SH-SY5Y (cell line): ENCODE results near the gene DDX25.

Experiments used
- GATA2 ChIP-seq: IDR thresholded peaks from 2 replicates; pipeline ENCODE4 v1.6.1; 2011; ENCODE audit warnings: mild to moderate bottlenecking, low read depth, low read length
- GATA3 ChIP-seq: IDR thresholded peaks from 2 replicates; pipeline ENCODE4 v1.6.1; 2011; ENCODE audit warnings: low read depth, mild to moderate bottlenecking, low read length, moderate library complexity

Gene DDX25

DNA sequence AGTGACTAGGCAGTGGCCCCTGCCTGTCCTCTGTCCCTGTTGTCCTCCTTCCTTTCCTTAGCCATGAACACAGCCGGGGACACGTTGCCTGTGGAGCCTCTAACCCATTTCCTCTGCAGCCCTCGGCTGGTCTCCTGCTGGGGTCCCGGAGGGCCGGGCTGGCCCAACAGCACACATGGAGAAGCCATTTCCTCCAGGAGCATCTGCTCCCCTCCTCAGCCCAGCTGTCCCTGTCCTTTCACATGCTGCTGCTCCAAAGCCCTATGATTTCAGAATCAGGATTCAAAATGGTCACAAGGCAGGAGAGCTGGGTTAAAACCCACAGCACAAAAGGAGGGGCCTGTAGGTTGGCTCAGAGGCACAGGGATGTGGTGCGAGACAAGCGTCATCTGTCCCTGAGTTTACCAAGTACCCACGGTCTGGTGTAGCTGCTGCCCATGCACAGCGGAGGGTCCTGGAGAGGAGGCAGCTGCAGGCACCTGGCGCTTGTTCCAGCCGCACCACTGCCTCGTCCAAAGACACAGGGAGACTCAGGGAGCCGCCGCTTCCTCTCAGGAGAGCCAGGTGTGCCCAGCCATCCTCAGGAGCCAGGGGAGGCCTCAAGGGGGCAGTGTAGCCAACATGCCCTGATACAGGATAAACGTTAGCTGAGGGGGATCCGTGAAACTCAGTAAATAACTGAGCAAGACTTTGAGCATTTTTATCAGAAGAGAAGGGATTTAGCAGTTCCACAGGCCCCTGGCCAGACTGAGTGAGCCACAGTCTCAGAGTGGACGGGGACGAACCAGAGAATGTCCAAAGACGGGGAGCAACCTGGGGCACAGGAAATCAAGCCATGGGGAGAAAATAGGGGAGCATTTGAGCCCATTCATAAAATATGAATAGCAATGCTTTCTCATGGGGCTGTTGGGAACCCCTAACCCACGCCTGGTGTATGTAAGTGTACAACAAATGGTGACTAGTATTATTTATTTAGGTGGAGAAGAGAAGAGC lies 37.6 kb downstream of the DDX25 start:
- TF ChIP-seq GATA2 (no peak), GATA3 (no peak)

DNA sequence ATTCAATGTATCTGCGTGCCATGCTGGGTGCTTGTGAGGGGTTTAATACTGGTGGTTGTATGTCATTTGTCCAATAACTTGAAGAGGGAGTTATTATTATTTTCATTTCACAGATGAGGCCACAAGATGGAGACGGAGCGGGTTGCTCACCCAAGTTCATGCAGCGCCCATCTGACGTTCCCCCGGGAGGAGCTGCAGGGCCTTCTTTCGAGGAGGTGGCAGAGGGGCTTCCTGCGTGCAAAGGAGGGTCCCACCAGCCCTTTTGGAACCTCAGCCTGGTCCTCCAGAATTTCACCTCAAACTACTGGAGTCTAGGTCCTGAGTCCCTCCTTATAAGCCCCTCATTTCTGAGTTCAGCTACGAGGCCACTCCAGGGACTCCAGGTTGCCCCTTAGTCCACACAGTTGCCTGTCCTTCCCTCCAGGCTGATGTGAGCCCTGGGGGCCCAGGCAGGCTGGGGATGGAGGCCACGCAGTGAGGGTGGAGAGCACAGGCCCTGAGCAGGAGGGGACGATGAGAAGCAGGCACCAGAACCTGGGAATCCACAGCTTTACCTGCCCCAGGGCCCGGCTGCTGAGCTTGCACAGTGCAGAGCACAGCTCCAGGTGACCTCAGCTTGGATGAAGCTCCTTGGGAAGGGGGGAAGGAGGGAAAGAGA lies 38.6 kb downstream of the DDX25 start:
- TF ChIP-seq GATA2 (no peak), GATA3 (no peak)

DNA sequence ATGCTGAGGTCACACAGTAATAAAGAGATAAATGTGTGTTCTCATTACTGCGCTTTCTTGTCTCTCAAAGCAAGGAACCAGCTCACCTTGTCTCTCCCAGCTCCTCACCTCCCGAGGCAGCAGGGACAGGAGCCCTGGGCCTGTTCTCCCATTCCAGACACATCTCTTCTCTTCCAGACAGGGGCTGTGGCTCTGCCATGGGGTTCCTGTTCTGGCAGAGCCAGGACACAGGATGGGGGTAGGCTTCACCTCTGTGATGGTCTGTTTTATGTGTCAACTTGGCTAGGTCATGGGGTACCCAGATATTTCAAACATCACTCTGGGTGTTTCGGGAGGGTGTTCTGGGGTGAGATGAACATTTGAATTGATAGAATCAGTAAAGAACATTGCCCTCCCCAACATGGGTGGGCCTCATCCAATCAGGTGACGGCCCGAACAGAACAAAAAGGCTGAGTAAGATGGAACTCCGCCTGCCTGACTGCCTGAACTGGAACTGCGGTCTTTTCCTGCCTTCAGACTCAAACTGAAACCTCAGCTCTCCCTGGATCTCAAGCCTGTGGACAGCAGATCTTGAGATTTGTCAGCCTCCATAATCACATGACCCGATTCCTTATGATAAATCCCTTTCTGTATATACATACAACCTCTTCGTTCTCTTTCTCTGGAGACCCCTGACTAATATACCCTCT lies 39.5 kb downstream of the DDX25 start:
- TF ChIP-seq GATA2 (no peak), GATA3 (no peak)

DNA sequence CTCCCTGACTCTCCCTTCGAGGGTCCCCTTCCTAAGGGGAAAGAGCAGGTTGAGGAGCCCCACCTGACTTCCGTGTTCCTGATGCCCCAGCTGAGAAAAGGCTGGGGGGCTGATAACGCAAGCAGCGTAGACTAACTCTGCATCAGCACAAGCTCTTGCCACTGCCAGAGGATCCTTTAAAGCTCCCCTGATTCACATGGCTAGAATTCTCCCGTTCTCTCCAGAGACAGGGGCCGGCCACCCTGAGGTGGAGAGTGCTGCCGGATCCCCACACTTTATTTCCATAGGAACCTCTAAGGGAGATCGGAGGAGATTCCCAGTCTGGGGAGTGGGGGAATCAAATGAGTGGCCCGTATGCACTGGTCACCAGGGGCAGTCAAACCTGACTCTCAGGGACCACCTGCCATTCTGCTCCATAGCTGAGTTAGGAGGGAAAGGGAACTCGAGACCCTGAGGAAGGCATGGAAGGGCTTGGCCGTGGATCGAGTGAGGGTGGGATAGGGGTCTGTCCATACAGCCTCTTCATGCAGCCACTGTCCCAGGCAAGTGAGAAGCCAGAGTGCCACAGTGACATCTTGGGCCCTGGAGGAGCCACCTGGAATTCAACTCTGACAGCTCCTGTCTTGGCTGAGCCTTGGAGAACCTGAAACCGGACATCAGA lies 40.2 kb downstream of the DDX25 start:
- TF ChIP-seq GATA2 (no peak), GATA3 (no peak)

DNA sequence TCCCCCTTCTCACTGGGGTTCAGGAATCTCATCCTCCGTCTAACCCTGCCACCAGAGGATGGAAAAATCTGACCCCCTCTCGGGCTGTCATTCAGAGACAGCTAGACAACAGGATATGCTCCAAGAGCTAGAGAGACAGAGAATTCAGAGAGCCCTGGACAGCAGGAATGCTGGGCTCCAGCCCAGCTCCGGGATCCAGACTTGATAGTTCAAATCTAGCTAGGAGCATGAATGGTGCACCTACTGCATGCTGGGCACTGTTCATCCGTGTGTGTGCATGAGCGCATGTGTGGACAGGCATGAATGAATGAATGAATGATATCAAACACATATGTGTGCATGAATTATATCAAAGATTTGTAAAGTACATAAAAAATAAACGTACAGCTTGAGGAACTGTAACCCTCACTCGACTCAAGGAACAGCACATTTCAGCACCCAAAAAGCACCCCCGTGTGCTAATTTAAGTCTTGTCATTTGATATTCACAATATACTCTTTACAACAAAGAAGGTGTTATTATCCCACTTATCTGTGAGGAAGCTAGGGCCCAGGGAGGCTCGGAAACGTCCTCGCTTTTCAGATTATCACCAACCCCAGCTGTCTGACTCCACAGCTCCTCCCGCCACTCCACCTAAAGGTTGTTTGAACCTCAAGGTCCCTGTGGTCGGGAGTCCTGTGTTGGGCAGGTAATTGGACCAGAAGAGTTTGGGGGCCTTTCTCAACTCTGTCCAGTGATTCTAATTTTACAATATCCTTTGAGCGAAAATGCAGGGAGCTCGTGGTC lies 40.9 kb downstream of the DDX25 start:
- TF ChIP-seq GATA2 (no peak), GATA3 (no peak)

DNA sequence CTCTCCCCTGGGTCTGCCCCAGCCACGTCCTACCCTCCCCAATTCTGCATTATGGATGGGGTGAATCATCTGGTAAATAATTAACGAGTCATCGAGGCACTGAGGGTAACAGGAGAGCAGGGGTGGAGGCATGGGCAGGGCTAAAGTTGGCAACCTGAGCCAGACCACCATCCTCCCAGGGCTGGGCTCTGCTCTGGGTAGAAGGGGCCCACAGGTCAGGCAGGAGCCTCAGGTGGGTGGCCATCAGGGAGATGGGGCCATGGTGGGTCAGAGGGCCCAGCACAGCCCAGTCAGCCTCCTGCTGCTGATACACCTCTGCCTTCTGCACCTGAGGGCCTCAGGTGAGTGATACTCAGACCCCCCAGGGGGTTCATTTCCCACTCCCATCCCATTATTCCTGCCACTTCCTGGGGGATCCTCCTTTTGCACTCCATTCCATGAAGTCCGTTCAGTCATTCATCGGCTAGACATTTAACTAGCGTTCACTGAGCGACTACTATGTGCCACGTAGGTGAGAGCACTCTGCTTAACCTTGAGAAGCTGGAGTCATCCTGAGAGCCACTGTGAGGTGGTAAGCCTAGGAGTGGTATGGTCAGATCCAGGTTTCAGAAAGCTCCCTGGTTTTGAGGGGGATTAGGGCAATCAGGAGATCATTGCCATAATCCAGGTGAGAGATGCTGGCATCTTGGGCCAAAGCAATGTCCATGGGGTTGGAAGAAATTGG lies 41.7 kb downstream of the DDX25 start, which contains the start of gene VSIG10L2:
Gene VSIG10L2, plus strand, starts transcription at position 248 of the 724 bp plus-strand sequence. Its CDS starts 12 bp downstream, at position 260.
- TF ChIP-seq GATA2 (no peak), GATA3 (no peak)

DNA sequence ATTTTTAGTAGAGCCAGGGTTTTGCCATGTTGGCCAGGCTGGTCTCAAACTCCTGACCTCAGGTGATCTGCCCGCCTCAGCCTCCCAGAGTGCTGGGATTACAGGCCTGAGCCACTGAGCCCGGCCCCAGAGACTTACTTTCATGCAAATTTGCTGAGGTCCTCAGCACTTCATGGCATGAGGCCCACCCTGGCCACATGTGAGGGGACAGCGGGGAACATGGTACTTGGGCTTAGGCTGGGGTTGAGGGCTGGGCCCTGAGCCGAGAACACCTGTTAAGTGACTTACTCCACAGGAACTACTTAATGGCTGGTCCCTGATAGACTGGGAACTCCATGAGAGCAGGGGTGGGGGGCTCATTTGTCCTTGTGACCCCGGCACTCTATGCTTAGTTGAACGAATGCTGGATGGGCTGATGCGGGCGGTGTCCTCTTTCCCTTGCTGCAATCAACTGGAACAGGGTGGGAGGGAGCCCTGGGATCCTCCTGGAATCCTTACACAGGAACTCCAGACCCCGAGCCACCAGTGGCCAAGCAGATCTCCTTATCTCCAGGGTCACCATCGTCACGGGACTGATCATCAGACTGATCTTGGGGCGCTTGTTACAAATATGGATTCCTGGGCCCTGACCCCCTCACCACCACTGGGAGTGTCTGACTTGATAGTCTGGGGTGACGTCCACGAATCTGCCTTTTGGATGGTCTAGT lies 42.6 kb downstream of the DDX25 start:
- TF ChIP-seq GATA2 = no peak
- TF ChIP-seq GATA3 = no peak

DNA sequence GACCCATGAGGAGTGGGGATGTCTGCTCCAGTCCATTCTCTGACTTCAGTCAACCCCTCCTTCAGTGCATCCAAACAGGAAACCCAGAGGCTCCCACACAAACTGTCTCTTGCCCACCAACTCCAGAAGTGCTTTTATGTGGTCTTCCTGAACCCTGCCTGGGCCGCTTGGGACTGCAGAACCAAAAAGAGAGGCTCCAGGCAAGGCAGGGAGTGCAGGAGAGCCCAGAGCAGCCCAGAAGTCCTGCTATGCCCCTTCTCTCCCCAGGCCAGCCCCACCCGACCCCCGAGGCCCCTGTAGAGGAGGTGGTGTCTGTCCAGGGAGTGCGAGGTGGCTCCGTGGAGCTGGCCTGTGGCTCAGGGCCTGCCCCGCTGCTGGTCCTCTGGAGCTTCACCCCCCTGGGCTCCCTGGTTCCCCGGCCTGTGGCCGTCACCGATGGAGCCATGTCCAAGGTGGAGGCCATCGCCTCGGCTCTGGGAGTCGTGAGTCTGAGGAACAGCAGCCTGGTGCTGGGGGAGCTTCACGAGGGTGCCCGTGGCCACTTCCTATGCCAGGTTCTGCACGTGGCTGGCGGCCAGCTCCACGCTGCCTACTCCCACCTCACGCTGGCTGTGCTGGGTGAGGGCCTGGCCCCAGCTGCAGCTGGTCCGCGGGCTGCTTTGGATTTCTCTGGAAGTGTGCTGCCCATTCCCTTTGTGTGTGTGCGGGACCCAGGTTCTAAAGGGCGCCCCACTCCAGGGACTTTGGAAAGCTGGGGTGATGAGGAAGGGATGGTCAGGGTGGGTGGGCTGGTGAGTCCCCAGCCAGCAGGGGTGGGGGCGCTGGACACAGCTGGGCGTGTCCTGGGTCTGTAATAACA lies 43.3 kb downstream of the DDX25 start:
- no peak for TF ChIP-seq GATA3
- TF ChIP-seq GATA2 = no peak

DNA sequence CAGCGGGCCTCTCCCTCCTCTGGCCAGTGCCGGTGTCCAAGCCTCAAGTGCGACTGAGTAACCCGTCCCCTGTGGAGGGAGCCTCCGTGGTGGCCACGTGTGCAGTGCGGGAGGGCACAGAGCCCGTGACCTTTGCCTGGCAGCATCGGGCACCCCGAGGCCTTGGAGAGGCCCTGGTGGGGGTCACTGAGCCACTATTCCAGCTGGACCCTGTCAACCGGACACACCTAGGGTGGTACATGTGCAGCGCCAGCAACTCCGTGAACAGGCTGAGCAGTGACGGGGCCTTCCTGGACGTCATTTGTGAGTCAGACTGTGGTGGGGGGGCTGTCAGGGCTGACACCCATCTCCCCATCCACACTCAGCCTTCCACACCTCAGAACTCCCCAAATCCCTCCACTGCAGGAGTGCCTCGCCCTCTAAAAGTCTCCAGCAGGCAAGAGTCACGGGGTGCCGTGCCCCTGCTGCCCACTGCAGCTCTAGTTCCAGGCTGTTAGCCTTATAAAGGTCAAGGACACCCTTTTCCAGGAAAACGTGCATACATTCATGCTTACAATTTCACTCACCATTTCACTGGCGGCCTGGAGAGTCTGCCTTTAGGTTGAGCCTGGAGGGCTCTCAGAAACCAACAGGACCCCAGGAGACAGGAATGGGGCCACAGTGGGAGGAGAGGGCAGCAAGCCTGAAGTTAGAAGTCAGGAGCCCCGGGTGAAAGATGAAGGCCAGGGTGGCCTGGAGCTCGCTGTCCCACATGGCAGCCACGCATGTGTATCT lies 44.2 kb downstream of the DDX25 start:
- TF ChIP-seq GATA2 (no peak), GATA3 (no peak)
